HCT116 (cell line): ENCODE results near the gene TNFRSF12A. TPM values are rescaled to one million over a fixed set of nuclear protein-coding genes. Genes with fewer than 3 reads are reported as not detected.

Source experiments
- ATAC-seq: fragments of 200-7000 bp; cut with Tn5 transposase; 2 replicates; pipeline ENCODE4 v1.9.1; 2020; ENCODE audit warnings: mild to moderate bottlenecking, moderate library complexity
- BruUV-seq: library from RNA; stranded (reverse); fragments of 400-500 nt; replicated peaks from 2 replicates; lab custom pipeline; 2021; lab: Mats Ljungman, UMichigan
- CTCF ChIA-PET: fragments of 300-600 bp; sonication (Branson Sonifier 250); formaldehyde crosslinking; loops from one replicate; lab custom pipeline; 2021; ENCODE audit warnings: antibody characterized with exemption; lab: Charles Lee
- POLR2A ChIA-PET: fragments of 300-600, 350-600 bp; sonication (Branson Sonifier 250); formaldehyde crosslinking; loops from one replicate; lab custom pipeline; 2021; ENCODE audit warnings: antibody characterized with exemption; lab: Charles Lee
- RAD21 ChIA-PET, 2 experiments: fragments of 300-600 bp; sonication (Branson Sonifier 250); formaldehyde crosslinking; loops; one replicate each; lab custom pipeline; 2023; ENCODE audit warnings: low total read pairs in 2 of 2; ENCODE audit not compliant: uncharacterized antibody in 2 of 2, unreplicated experiment in 2 of 2, low non-redundant PET in 1 of 2; lab: Charles Lee
- DNase-seq: peaks from one replicate; pipeline ENCODE4 v3.0.0-alpha.2; 2010; ENCODE audit warnings: low read depth, low spot score
- H2AFZ ChIP-seq: fragments of 200-600 bp; shearing (Covaris generic), sonication (generic); 2 replicates; pipeline ENCODE4 v1.6.1; 2017; ENCODE audit warnings: low read depth, mixed run types, mixed read lengths, antibody characterized with exemption, low read length; ENCODE audit not compliant: poor library complexity, severe bottlenecking
- H3K27ac ChIP-seq: 2 replicates; pipeline ENCODE4 v1.5.1; 2012; ENCODE audit warnings: low read depth, low read length
- H3K27me3 ChIP-seq: fragments of 200-600 bp; sonication (generic); 2 replicates; pipeline ENCODE4 v1.6.1; 2016; ENCODE audit warnings: mixed run types, low read length, mixed read lengths; ENCODE audit not compliant: insufficient read depth
- H3K36me3 ChIP-seq, 2 experiments: fragments of 200-500 bp in 1 of 2; fragments of 200-600 bp in 1 of 2; sonication (Bioruptor generic) in 1 of 2; sonication (generic) in 1 of 2; 2 replicates each; pipeline versions ENCODE4 v1.5.1 to v1.6.1; 2014 to 2016; ENCODE audit warnings: low read length in 2 of 2, inconsistent platforms in 1 of 2, mixed read lengths in 1 of 2, mixed run types in 1 of 2; ENCODE audit not compliant: insufficient read depth in 2 of 2, control insufficient read depth in 1 of 2
- H3K4me1 ChIP-seq, 2 experiments: fragments of 200-600 bp in 1 of 2; sonication (generic) in 1 of 2; 2 replicates each; pipeline versions ENCODE4 v1.5.1 to v1.6.1; 2012 to 2017; ENCODE audit warnings: low read length in 2 of 2, inconsistent platforms in 1 of 2, mild to moderate bottlenecking in 1 of 2, mixed read lengths in 1 of 2, mixed run types in 1 of 2, moderate library complexity in 1 of 2; ENCODE audit not compliant: insufficient read depth in 2 of 2, control insufficient read depth in 1 of 2
- H3K4me2 ChIP-seq: fragments of 200-600 bp; sonication (generic); 2 replicates; pipeline ENCODE4 v1.6.1; 2017; ENCODE audit warnings: mixed run types, low read length, mixed read lengths
- H3K4me3 ChIP-seq, 2 experiments: fragments of 200-600 bp in 1 of 2; sonication (generic) in 1 of 2; replicated peaks in 1 of 2; 2 replicates each; pipeline ENCODE4 v1.5.1; 2011 to 2016; ENCODE audit warnings: low read length in 2 of 2, control low read depth in 1 of 2, low read depth in 1 of 2, mild to moderate bottlenecking in 1 of 2, mixed read lengths in 1 of 2, mixed run types in 1 of 2
- H3K79me2 ChIP-seq: fragments of 200-600 bp; sonication (generic); 2 replicates; pipeline ENCODE4 v1.6.1; 2017; ENCODE audit warnings: mild to moderate bottlenecking, mixed run types, low read length, moderate library complexity, mixed read lengths; ENCODE audit not compliant: insufficient read depth
- H3K9ac ChIP-seq: fragments of 200-600 bp; sonication (generic); 2 replicates; pipeline ENCODE4 v1.6.1; 2016; ENCODE audit warnings: low read length, mixed read lengths
- H3K9me2 ChIP-seq: fragments of 200-600 bp; sonication (generic), shearing (Covaris generic); 2 replicates; pipeline ENCODE4 v1.6.1; 2017; ENCODE audit warnings: mixed run types, mild to moderate bottlenecking, moderate library complexity; ENCODE audit not compliant: insufficient read depth
- H3K9me3 ChIP-seq, 2 experiments: fragments of 200-500 bp in 1 of 2; fragments of 200-600 bp in 1 of 2; sonication (Bioruptor generic) in 1 of 2; sonication (generic) in 1 of 2; 2 replicates each; pipeline ENCODE4 v1.6.1; 2014 to 2017; ENCODE audit warnings: low read length in 2 of 2, mixed read lengths in 2 of 2, inconsistent platforms in 1 of 2, low read depth in 1 of 2, mild to moderate bottlenecking in 1 of 2, mixed run types in 1 of 2, moderate library complexity in 1 of 2; ENCODE audit not compliant: control insufficient read depth in 1 of 2, insufficient read depth in 1 of 2
- H4K20me1 ChIP-seq: fragments of 200-600 bp; sonication (generic), shearing (Covaris generic); 2 replicates; pipeline ENCODE4 v1.6.1; 2017; ENCODE audit warnings: mixed run types, mild to moderate bottlenecking, moderate library complexity; ENCODE audit not compliant: insufficient read depth
- EZH2 ChIP-seq: fragments of 200-600 bp; sonication (generic); IDR thresholded peaks from 2 replicates; pipeline ENCODE4 v1.6.1; 2017; ENCODE audit warnings: antibody characterized with exemption, mixed run types
- RAD21 ChIP-seq: IDR thresholded peaks from 2 replicates; pipeline ENCODE4 v1.6.1; 2012; ENCODE audit warnings: low read depth, mild to moderate bottlenecking
- SRF ChIP-seq: IDR thresholded peaks from 2 replicates; pipeline ENCODE4 v1.6.1; 2012; ENCODE audit warnings: low read depth
- intact Hi-C: fragments of 100-400 bp; cut with micrococcal nuclease; formaldehyde crosslinking; loops from 2 replicates; pipeline ENCODE4 v1.10.0; 2022
- total RNA-seq: library from RNA; stranded (reverse); gene quantifications from one replicate; pipeline ENCODE4 v1.2.1, GENCODE V29; 2021; ENCODE audit not compliant: unreplicated experiment
- TF ChIP-seq, protein P1 (sequence below), 3 experiments: fragments of 200-600 bp in 1 of 3; sonication (generic) in 1 of 3; IDR thresholded peaks in 2 of 3; conservative IDR thresholded peaks in 1 of 3; 2 replicates each; pipeline ENCODE4 v1.5.1; 2012 to 2017; ENCODE audit warnings: low read depth in 2 of 3, low read length in 2 of 3, antibody characterized with exemption in 1 of 3, borderline replicate concordance in 1 of 3, control low read depth in 1 of 3, mild to moderate bottlenecking in 1 of 3, mixed read lengths in 1 of 3, mixed run types in 1 of 3, moderate library complexity in 1 of 3; ENCODE audit not compliant: insufficient read depth in 1 of 3

Gene TNFRSF12A
- total RNA-seq, 1 experiment from 2014 or later = 188 TPM

DNA sequence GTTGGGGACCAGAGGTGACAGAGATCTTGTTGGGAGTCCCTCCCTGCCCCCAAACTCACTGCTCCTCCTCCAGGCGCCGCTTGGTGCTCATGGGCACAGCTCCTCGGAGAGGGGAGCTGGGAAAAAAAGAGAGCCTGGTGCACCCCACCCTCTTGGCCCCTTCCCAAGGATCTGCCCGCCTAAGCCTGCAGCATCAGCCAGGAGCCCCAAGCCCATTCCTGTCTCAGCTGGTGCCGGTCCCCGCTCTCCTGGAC, 3.2 kb downstream of the TNFRSF12A start:
- no peaks in the 10 kb centered on the region for H3K9me2 ChIP-seq
- peak; percentile 23 for ATAC-seq
- no peak overlapping the region for H2AFZ ChIP-seq
- peaks cover 8 to 32% of the 10 kb centered on the region in 2 experiments; a peak in 2 of 4 replicates for H3K36me3 ChIP-seq
- no peak for TF ChIP-seq EZH2
- TF ChIP-seq RAD21 = no peak
- no peak for TF ChIP-seq SRF
- TF ChIP-seq, protein P1, sequence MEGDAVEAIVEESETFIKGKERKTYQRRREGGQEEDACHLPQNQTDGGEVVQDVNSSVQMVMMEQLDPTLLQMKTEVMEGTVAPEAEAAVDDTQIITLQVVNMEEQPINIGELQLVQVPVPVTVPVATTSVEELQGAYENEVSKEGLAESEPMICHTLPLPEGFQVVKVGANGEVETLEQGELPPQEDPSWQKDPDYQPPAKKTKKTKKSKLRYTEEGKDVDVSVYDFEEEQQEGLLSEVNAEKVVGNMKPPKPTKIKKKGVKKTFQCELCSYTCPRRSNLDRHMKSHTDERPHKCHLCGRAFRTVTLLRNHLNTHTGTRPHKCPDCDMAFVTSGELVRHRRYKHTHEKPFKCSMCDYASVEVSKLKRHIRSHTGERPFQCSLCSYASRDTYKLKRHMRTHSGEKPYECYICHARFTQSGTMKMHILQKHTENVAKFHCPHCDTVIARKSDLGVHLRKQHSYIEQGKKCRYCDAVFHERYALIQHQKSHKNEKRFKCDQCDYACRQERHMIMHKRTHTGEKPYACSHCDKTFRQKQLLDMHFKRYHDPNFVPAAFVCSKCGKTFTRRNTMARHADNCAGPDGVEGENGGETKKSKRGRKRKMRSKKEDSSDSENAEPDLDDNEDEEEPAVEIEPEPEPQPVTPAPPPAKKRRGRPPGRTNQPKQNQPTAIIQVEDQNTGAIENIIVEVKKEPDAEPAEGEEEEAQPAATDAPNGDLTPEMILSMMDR (IDR thresholded peaks at IDR 0.05 in 2 of 3, conservative IDR thresholded peaks at IDR 0.05 in 1 of 3; ENCODE audit: borderline replicate concordance in 1 of 3, insufficient read depth in 1 of 3, low read depth in 2 of 3, low read length in 2 of 3) = no peak
- H3K27ac ChIP-seq = peak overlapping the region; percentile 100
- peak; percentile 73 for DNase-seq
- H3K27me3 ChIP-seq = no peaks in the 10 kb centered on the region
- intact Hi-C loops = loop anchor here (5.0 kb wide), 2 partner anchors 41 to 866 kb away; partner anchors contain the start of genes PKMYT1 and TRAF7
- peaks cover 26 to 64% of the 10 kb centered on the region in 2 experiments for H3K4me1 ChIP-seq
- no peaks in the 10 kb centered on the region for H4K20me1 ChIP-seq
- CTCF ChIA-PET = interaction anchor here (1.1 to 6.1 kb wide), 5 partner anchors 8 to 19 kb away, joined by 3 to 39 read pairs (median 4); partner anchors contain the start of gene CLDN9
- POLR2A ChIA-PET = interaction anchor here (0.7 to 8.2 kb wide), 11 partner anchors 8 to 868 kb away, joined by 3 to 188 read pairs (median 6); partner anchors contain the start of genes KREMEN2, TRAF7 and ZNF213
- no TSS peak for BruUV-seq
- peak overlapping the region; percentile 94 to 95 for H3K4me3 ChIP-seq
- RAD21 ChIA-PET = interaction anchor here in 1 of 2 experiments (1.0 kb wide), 1 partner anchor 20 kb away, joined by 3 read pairs; no protein-coding TSS in a partner anchor
- peaks cover 26% of the 10 kb centered on the region; the same call in 1 of the 2 replicates for H3K79me2 ChIP-seq
- H3K9me3 ChIP-seq = no peaks in the 10 kb centered on the region
- H3K9ac ChIP-seq = peak overlapping the region; percentile 99
- H3K4me2 ChIP-seq = peak overlapping the region; percentile 86
